Effector CD8-positive, alpha-beta T cell (primary cell): Measurements from ENCODE around the gene GAB2.
"Not testable (repeated sequence)": the region's sequence is repeated elsewhere in the genome, so short reads cannot be mapped to it uniquely, and the experiment has no call there.

Experiments
- DNase-seq: peaks from one replicate; lab custom pipeline; 2025; lab: John Stamatoyannopoulos, UW

GAB2 gene

GRCh38 chr11:78250099-78250498 lies 167.5 kb downstream of the GAB2 start:
- no peak for DNase-seq

- no peak for DNase-seq
Measured at GRCh38 chr11:78248903-78249302, 168.7 kb downstream of the GAB2 start.

- DNase-seq: no peak
Measured at GRCh38 chr11:78248191-78248590, 169.4 kb downstream of the GAB2 start.

GRCh38 chr11:78244546-78245255 lies 172.9 kb downstream of the GAB2 start:
- DNase-seq: no peak

- no peak for DNase-seq
Measured at GRCh38 chr11:78244080-78244479, 173.5 kb downstream of the GAB2 start.

GRCh38 chr11:78241475-78241874 lies 176.1 kb downstream of the GAB2 start:
- no peak for DNase-seq

- DNase-seq: no peak
Measured at GRCh38 chr11:78239781-78240180, 177.8 kb downstream of the GAB2 start.

- DNase-seq: no peak
Measured at GRCh38 chr11:78237293-78238046, 180.2 kb downstream of the GAB2 start.

GRCh38 chr11:78234006-78234405 lies 183.6 kb downstream of the GAB2 start:
- no peak for DNase-seq

- DNase-seq: not testable (repeated sequence)
Measured at GRCh38 chr11:78233046-78233445, 184.6 kb downstream of the GAB2 start.

- no peak for DNase-seq
Measured at GRCh38 chr11:78231962-78232501, 185.6 kb downstream of the GAB2 start.

GRCh38 chr11:78230161-78230877 lies 187.3 kb downstream of the GAB2 start:
- DNase-seq: no peak

GRCh38 chr11:78229106-78229505 lies 188.5 kb downstream of the GAB2 start:
- DNase-seq: no peak

- no peak for DNase-seq
Measured at GRCh38 chr11:78228467-78228866, 189.2 kb downstream of the GAB2 start.

- DNase-seq: no peak
Measured at GRCh38 chr11:78227921-78228320, 189.7 kb downstream of the GAB2 start.

GRCh38 chr11:78226684-78227680 lies 190.6 kb downstream of the GAB2 start:
- DNase-seq: no peak

GRCh38 chr11:78224906-78225420 lies 192.7 kb downstream of the GAB2 start:
- DNase-seq: no peak

GRCh38 chr11:78224506-78224905 lies 193.1 kb downstream of the GAB2 start:
- DNase-seq: no peak

GRCh38 chr11:78223320-78223954 lies 194.2 kb downstream of the GAB2 start:
- no peak for DNase-seq

- not testable (repeated sequence) for DNase-seq
Measured at GRCh38 chr11:78222726-78223125, 194.9 kb downstream of the GAB2 start.
